Left ventricle myocardium inferior (tissue), 1 donor: Measurements from ENCODE around the gene SLIT1. TPM values are rescaled to one million over a fixed set of nuclear protein-coding genes. Genes with fewer than 3 reads are reported as not detected.

ENCODE experiments used
- DNase-seq: peaks from one replicate; pipeline ENCODE4 v3.0.0-alpha.2; 2020
- H3K27ac ChIP-seq: fragments of 200-600 bp; replicated peaks from 2 replicates; pipeline ENCODE4 v1.8.0; 2021
- H3K27me3 ChIP-seq: fragments of 200-600 bp; 2 replicates; pipeline ENCODE4 v1.8.0; 2021; ENCODE audit warnings: low read depth
- H3K36me3 ChIP-seq: fragments of 200-600 bp; 2 replicates; pipeline ENCODE4 v1.8.0; 2021
- H3K4me1 ChIP-seq: fragments of 200-600 bp; 2 replicates; pipeline ENCODE4 v1.8.0; 2021
- H3K4me3 ChIP-seq: fragments of 200-600 bp; 2 replicates; pipeline ENCODE4 v1.8.0; 2021; ENCODE audit warnings: mild to moderate bottlenecking, moderate library complexity
- H3K9me3 ChIP-seq: fragments of 200-600 bp; replicated peaks from 2 replicates; pipeline ENCODE4 v1.8.0; 2021
- intact Hi-C: fragments of 100-400 bp; cut with micrococcal nuclease; formaldehyde crosslinking; loops from one replicate; pipeline ENCODE4 v1.11.0; 2022
- total RNA-seq: library from RNA; stranded (reverse); fragmentation: NEBNext Ultra II Directional; extraction: Animal tissue kit (Norgen Biotek cat#: 25700); gene quantifications from one replicate; pipeline ENCODE4 v1.2.1, GENCODE V29; 2021
- TF ChIP-seq, protein P1 (sequence below): fragments of 200-600 bp; IDR thresholded peaks from 2 replicates; pipeline ENCODE4 v1.8.0; 2021; ENCODE audit warnings: antibody characterized with exemption, mild to moderate bottlenecking, borderline replicate concordance
- donor health status: DM: no; HTN: yes; CAD: no; lungs with severe emphysema.

The SLIT1 gene
- total RNA-seq, 1 donor from 2014 or later = 0.08 TPM

GRCh38 chr10:97042716-97043562, 142.8 kb downstream of the SLIT1 start:
- peaks cover 6% of the 10 kb centered on the region for H3K9me3 ChIP-seq
- H3K27me3 ChIP-seq = no peaks in the 10 kb centered on the region
- no peak overlapping the region for H3K27ac ChIP-seq
- TF ChIP-seq, protein P1, sequence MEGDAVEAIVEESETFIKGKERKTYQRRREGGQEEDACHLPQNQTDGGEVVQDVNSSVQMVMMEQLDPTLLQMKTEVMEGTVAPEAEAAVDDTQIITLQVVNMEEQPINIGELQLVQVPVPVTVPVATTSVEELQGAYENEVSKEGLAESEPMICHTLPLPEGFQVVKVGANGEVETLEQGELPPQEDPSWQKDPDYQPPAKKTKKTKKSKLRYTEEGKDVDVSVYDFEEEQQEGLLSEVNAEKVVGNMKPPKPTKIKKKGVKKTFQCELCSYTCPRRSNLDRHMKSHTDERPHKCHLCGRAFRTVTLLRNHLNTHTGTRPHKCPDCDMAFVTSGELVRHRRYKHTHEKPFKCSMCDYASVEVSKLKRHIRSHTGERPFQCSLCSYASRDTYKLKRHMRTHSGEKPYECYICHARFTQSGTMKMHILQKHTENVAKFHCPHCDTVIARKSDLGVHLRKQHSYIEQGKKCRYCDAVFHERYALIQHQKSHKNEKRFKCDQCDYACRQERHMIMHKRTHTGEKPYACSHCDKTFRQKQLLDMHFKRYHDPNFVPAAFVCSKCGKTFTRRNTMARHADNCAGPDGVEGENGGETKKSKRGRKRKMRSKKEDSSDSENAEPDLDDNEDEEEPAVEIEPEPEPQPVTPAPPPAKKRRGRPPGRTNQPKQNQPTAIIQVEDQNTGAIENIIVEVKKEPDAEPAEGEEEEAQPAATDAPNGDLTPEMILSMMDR = no peak
- no peak overlapping the region for H3K4me3 ChIP-seq
- no peak for DNase-seq
- no peaks in the 10 kb centered on the region for H3K36me3 ChIP-seq
- peaks cover 4% of the 10 kb centered on the region for H3K4me1 ChIP-seq
- intact Hi-C loops = no loop called here

DNA sequence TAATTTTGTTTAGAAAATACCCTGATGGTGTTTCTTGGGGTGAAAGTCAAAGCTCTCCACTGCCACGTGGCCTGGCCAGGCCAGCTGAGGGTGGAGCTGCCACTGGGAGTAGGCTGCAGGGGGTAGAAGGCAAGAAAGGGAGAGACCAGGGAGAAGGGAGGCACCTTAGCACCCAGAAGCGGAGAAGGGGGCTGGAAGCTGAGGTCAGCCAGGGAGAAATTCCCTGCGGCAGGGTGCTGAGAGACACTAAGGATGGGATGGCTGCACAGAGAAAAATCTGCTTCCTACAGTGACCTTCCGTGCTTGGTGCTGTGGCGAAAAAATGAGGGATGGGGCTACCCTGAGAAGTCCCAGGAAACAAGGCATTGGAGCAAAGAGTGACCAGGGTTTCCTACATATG, 143.7 kb downstream of the SLIT1 start:
- TF ChIP-seq, protein P1 = no peak
- H3K27me3 ChIP-seq = no peaks in the 10 kb centered on the region
- no peak overlapping the region for H3K27ac ChIP-seq
- H3K9me3 ChIP-seq = peaks cover 6% of the 10 kb centered on the region
- no peak overlapping the region for H3K4me3 ChIP-seq
- H3K36me3 ChIP-seq = no peaks in the 10 kb centered on the region
- intact Hi-C loops = no loop called here
- DNase-seq = no peak
- peaks cover 12% of the 10 kb centered on the region for H3K4me1 ChIP-seq

- TF ChIP-seq, protein P1 = no peak
- no peak overlapping the region for H3K4me3 ChIP-seq
- DNase-seq = no peak
- no peaks in the 10 kb centered on the region for H3K27me3 ChIP-seq
- peaks cover 12% of the 10 kb centered on the region for H3K4me1 ChIP-seq
- intact Hi-C loops = no loop called here
- no peaks in the 10 kb centered on the region for H3K36me3 ChIP-seq
- H3K27ac ChIP-seq = no peak overlapping the region
- H3K9me3 ChIP-seq = peaks cover 6% of the 10 kb centered on the region
These were observed 145.1 kb downstream of the SLIT1 start for GRCh38 chr10:97040706-97041105.

- TF ChIP-seq, protein P1 = no peak
- intact Hi-C loops = no loop called here
- H3K4me3 ChIP-seq = no peak overlapping the region
- peaks cover 5% of the 10 kb centered on the region for H3K27me3 ChIP-seq
- no peak overlapping the region for H3K27ac ChIP-seq
- peaks cover 12% of the 10 kb centered on the region for H3K4me1 ChIP-seq
- peaks cover 6% of the 10 kb centered on the region for H3K9me3 ChIP-seq
- H3K36me3 ChIP-seq = no peaks in the 10 kb centered on the region
- DNase-seq = no peak
These were observed 145.5 kb downstream of the SLIT1 start for GRCh38 chr10:97040248-97040584.

DNA sequence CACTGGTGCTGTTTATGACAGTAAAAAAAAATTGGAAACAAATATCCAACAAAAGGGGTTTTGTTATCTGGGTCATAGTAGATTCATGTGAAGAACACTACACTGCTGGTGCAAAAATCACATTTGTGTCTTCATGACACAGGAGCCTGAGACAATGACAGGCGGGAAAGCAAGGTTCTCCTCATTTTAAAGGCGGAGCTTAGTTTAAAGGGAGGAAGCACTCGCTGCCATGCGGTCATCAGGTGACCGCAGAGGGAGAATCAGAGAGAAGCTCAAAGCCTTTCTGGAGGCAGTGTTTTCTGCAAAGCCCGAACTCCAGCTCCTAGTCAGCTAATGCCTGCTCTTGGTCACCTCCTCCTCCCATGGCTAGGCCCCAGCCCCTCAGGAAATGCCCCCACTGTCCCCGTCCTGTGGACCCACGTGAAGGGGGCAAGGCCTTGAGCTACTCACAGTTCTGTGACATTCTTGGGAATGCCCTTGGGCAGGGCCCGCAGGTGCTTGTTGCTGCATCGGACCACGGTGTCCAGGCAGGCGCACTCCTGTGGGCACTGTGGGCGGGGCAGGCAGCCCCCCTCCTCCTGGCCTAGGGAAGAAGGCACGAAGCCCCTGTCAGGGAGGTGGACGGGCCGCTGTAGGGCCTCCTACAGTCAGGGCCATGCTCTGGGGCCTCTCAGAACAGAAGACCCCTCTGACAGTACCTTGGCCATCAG, 146.1 kb downstream of the SLIT1 start:
- Histone ChIP-seq H3K27me3 (peaks cover 10% of the 10 kb centered on the region), H3K9me3 (peaks cover 2% of the 10 kb centered on the region), H3K36me3 (no peaks in the 10 kb centered on the region), H3K4me3 (no peak overlapping the region), H3K27ac (no peak overlapping the region), H3K4me1 (peaks cover 12% of the 10 kb centered on the region)
- TF ChIP-seq, protein P1 = no peak
- DNase-seq = no peak
- intact Hi-C loops = no loop called here
